Measurements from ENCODE around the gene HDHD3.
"Not testable (repeated sequence)": the region's sequence is repeated elsewhere in the genome, so short reads cannot be mapped to it uniquely, and the experiment has no call there.

The HDHD3 gene

GRCh38 chr9:113387560-113388230 is 10.9 kb upstream of the HDHD3 start:
- no peak for TF ChIP-seq CTCF (IDR thresholded peaks at IDR 0.05; ENCODE audit: low read depth, low read length)
- DNase-seq = no peak
- Histone ChIP-seq H3K4me3 (ENCODE audit: low read depth, low read length) (no peak overlapping the region), H3K27ac (no peak overlapping the region), H3K9me3 (ENCODE audit: severe bottlenecking) (no peaks in the 10 kb centered on the region), H3K36me3 (peaks cover 59% of the 10 kb centered on the region), H3K27me3 (ENCODE audit: insufficient read depth, low read depth, severe bottlenecking) (no peaks in the 10 kb centered on the region)

- H3K27me3 ChIP-seq (ENCODE audit: insufficient read depth, low read depth, severe bottlenecking) = no peaks in the 10 kb centered on the region
- no peak overlapping the region for H3K4me3 ChIP-seq (ENCODE audit: low read depth, low read length)
- DNase-seq = no peak
- peaks cover 53% of the 10 kb centered on the region for H3K36me3 ChIP-seq
- no peak overlapping the region for H3K27ac ChIP-seq
- H3K9me3 ChIP-seq (ENCODE audit: severe bottlenecking) = no peaks in the 10 kb centered on the region
- TF ChIP-seq CTCF (IDR thresholded peaks at IDR 0.05; ENCODE audit: low read depth, low read length) = no peak
Observed at GRCh38 chr9:113386571-113387393, 10.0 kb upstream of the HDHD3 start.

GRCh38 chr9:113381909-113382411 is 5.2 kb upstream of the HDHD3 start:
- Histone ChIP-seq H3K4me3 (ENCODE audit: low read depth, low read length) (no peak overlapping the region), H3K36me3 (peaks cover 8% of the 10 kb centered on the region), H3K27ac (no peak overlapping the region), H3K27me3 (ENCODE audit: insufficient read depth, low read depth, severe bottlenecking) (no peaks in the 10 kb centered on the region), H3K9me3 (ENCODE audit: severe bottlenecking) (no peaks in the 10 kb centered on the region)
- no peak for DNase-seq
- TF ChIP-seq CTCF (IDR thresholded peaks at IDR 0.05; ENCODE audit: low read depth, low read length) = no peak

GRCh38 chr9:113381441-113381840 is 4.7 kb upstream of the HDHD3 start:
- not testable (repeated sequence) for H3K36me3 ChIP-seq; H3K9me3 ChIP-seq (ENCODE audit: severe bottlenecking); H3K27me3 ChIP-seq (ENCODE audit: insufficient read depth, low read depth, severe bottlenecking); H3K4me3 ChIP-seq (ENCODE audit: low read depth, low read length); H3K27ac ChIP-seq; DNase-seq

GRCh38 chr9:113380869-113381378 is 4.1 kb upstream of the HDHD3 start:
- TF ChIP-seq CTCF (IDR thresholded peaks at IDR 0.05; ENCODE audit: low read depth, low read length) = no peak
- no peak overlapping the region for H3K27ac ChIP-seq
- H3K27me3 ChIP-seq (ENCODE audit: insufficient read depth, low read depth, severe bottlenecking) = no peaks in the 10 kb centered on the region
- H3K4me3 ChIP-seq (ENCODE audit: low read depth, low read length) = no peak overlapping the region
- H3K36me3 ChIP-seq = no peaks in the 10 kb centered on the region
- no peak for DNase-seq
- H3K9me3 ChIP-seq (ENCODE audit: severe bottlenecking) = no peaks in the 10 kb centered on the region

- H3K9me3 ChIP-seq (ENCODE audit: severe bottlenecking); H3K27ac ChIP-seq; H3K36me3 ChIP-seq; H3K27me3 ChIP-seq (ENCODE audit: insufficient read depth, low read depth, severe bottlenecking); DNase-seq; H3K4me3 ChIP-seq (ENCODE audit: low read depth, low read length): not testable (repeated sequence)
Observed at GRCh38 chr9:113379829-113380210, 3.0 kb upstream of the HDHD3 start.

GRCh38 chr9:113379094-113379828 is 2.5 kb upstream of the HDHD3 start:
- not testable (repeated sequence) for H3K4me3 ChIP-seq (ENCODE audit: low read depth, low read length); H3K27ac ChIP-seq; H3K9me3 ChIP-seq (ENCODE audit: severe bottlenecking); DNase-seq; H3K27me3 ChIP-seq (ENCODE audit: insufficient read depth, low read depth, severe bottlenecking)
- H3K36me3 ChIP-seq = peaks cover 13% of the 10 kb centered on the region

All from WERI-Rb-1 (cell line).